GM19023 (cell line): ENCODE data around the gene CDK4.

Experiments used
- ATAC-seq: cut with Tn5 transposase; IDR thresholded peaks from one replicate; pipeline ENCODE4 v1.9.1; 2021; ENCODE audit warnings: mild to moderate bottlenecking, moderate library complexity; ENCODE audit not compliant: unreplicated experiment

CDK4 gene

DNA sequence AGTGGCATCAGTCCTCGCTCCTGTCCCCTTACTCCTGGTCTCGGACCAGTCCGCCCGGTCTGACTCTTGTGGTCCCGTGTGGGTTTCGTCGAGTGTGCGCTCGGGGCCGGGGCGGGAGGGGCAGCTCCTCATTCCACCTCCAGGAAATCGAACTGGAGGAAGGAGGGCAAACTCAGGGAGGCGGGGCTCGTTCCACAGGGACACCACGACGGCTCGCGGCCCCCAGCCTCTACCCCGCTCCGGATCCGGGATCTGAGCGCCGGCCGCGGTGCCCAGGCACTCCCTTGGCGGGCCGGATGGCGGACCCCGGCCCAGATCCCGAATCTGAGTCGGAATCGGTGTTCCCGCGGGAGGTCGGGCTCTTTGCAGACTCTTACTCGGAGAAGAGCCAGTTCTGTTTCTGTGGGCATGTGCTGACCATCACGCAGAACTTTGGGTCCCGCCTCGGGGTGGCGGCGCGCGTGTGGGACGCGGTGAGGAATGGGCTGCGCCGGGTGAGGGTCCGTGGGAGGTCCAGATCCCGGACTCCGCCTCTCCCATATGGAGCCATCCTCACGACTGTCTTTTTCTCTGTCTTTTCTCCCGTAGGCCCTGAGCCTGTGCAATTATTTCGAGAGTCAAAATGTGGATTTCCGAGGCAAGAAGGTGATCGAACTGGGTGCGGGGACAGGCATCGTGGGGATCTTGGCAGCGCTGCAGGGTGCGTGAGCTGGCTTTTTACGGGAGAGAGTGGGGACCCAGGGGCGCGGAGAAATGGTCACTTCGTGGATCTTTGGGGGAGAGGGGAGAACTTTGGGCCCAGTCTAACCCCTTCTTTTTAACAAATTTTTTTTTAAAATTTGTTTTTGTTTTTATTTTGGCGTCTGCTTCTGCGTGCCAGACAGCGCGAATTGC is 20.6 kb upstream of the CDK4 start, which contains the start of gene EEF1AKMT3:
TSS of gene EEF1AKMT3 (plus strand) at position 186 of the 894 bp plus-strand sequence. CDS start at position 297, 111 bp downstream.
- peak; percentile 25 for ATAC-seq

DNA sequence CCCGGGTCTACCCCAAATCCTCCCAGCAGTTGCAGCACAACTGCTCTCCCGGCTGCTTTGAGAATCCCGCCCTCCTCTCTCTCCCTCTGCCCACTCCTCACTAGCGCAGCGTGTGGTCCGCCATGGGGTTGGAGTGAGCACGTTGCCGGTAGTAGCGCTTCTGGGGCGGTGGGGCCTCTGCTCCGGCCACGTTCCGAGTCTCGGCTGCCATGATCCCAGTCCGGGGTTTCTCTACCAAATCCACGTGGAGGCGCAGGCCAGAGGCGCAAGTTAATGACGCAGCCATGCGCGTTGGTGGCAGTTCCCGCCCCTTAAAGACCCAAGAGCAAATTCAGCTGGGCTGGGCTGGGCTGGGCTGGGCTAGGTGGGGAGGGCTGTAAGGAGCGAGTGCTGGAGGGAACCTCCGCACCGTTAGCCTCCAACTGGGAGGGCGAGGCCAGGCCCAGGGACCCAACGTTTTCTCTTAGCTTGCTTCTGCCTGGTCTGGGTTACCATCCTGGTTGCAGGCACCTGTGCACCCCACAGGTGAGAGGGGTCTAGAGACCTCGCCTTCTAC is 19.8 kb upstream of the CDK4 start, which contains the start of gene METTL1:
TSS of gene METTL1 (minus strand) at position 233 of the 556 bp plus-strand sequence. CDS start at position 211, 22 bp downstream.
- peak; percentile 81 for ATAC-seq

DNA sequence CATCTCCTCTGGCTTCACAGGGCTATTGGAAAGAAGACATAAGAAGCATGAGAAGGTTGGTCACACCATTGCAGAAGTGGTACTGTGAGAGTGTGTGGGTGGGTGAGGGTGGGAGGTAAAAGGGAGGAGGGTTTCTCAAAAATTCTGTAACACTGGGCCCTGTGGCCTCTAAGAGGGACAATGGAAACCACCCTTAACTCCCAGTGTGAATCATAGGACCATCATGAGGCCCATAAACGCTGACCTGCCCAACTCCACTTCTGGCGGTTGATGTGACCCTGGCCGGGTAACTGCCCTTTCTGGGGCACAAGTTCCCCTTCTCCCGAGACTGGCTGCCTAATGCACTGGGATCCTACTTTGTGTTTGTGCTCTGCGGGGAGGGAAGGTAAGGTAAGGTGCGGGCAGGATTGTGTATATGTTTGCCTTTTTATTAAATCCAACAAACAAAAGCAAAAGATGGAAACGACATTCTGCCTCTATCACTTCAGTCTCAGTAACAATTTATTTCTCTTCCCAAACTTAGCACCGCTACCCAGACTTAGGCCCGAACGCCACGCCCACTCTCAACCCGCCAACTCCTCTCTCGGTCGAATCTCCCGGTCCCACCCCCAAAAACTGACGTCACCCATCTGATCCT is 19.2 kb upstream of the CDK4 start:
- ATAC-seq: peak; percentile 67

DNA sequence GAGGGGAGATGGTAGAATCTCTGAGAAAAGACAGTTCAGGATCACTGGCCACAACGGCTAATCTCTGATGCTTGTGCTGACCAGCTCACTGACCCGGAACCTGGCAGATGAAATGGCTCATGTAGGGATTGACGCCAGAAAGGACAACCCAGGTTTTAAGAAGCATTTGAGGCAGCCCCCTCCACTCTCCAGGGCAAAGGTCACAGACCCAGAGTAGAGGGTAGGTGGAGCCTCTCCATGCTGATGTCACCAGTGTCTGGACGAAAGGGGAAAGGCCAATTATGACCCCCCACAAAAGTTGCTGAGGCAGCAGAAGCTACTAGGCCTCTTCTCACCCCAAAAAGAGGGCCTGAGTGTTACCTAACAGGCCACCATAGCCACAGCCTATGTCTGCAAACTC is 18.6 kb upstream of the CDK4 start:
- ATAC-seq: no peak

DNA sequence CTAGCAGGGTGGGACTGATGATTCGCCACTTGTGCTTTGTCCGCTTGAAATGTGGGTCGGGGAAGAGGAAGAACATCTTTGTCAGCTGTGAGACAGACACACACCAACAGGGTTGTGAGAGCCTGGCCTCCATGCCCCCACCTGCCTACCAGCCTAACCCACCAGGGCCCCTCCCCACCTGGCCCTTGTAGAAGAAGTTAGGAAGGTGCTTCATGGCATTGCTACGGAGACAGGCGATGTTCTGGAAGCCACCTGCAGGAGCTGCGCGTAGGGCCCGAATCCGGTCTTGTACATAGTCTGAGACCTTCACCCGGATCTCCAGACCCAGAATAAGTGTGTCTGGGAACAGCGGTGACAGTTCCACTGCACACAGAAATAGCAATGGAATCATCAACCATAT is 17.5 kb upstream of the CDK4 start:
- ATAC-seq: no peak

DNA sequence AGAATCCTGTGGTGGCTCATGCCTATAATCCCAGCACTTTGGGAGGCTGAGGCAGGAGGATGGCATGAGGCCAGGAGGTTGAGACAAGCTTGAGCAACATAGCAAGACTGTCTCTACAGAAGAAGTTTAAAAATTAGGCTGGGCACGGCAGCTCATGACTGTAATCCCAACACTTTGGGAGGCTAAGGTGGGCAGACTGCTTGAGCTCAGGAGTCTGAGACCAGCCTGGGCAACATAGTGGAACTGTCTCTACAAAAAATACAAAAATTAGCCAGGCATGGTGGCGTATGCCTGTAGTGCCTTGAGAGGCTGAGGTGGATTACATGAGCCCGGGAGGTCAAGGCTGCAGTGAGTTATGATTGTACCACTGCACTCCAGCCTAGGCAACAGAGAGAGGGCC is 15.8 kb upstream of the CDK4 start:
- ATAC-seq: no peak

DNA sequence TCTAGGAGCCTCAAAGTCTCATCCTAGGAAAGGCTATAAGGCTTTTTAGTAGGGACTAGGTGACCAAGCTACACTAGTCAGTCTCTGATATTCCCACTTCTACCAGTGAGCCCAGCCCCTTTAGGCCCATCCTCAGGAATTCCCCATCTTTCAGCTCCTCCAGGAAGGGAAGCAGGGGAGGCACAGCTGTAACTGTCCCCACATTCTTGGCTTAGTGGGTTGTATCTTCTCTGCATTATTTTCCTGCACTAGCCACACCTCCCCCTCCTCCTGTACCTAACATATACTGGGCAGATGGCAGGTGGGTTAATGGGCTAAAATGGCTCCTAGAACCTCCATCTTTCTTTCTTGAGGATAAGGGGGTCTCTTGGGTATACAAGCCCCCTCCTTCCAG is 15.2 kb upstream of the CDK4 start:
- ATAC-seq: no peak

DNA sequence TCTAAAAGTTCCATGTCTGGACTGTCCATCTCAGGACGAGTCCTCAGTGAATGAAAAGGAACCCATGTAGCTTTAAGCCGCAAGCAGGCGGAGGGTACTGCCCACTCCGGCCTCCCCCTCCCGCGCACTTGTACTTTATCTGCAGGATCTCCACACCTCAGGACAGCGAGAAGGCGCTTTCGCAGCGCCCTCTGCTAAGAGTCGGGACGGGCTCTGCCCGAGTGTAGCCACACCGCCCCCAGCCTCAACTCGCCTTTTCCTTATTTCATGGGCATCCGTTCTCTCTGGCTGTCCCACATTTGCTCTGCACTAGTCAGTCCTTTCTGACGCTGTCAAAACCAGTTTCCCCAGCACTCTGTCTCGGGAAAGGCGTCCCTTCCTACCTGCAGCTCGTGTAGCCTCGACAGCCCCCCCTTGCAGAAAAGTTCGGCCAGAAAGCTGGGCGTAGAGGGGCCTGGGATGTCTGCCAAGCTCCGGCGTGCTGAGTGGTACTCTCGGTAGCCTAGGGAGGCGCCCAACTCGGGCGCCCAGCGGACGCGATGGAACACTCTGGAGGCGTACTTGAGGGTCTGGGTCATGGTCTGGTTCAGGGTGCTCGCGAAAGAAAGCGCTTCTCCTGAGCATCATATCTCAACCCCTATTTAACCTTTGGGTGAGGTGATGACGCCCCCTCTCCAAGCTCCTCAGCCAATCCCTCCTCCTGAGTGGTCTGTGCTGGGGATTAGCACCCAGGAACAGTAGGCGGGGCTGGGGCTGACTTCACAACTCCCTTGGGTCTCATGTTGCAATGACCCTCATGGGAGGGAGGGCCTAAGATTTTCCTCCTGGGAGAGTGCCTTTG is 14.6 kb upstream of the CDK4 start, which contains the start of gene CYP27B1:
TSS of gene CYP27B1 (minus strand) at position 615 of the 841 bp plus-strand sequence. CDS start at position 578, 37 bp downstream.
- no peak for ATAC-seq

DNA sequence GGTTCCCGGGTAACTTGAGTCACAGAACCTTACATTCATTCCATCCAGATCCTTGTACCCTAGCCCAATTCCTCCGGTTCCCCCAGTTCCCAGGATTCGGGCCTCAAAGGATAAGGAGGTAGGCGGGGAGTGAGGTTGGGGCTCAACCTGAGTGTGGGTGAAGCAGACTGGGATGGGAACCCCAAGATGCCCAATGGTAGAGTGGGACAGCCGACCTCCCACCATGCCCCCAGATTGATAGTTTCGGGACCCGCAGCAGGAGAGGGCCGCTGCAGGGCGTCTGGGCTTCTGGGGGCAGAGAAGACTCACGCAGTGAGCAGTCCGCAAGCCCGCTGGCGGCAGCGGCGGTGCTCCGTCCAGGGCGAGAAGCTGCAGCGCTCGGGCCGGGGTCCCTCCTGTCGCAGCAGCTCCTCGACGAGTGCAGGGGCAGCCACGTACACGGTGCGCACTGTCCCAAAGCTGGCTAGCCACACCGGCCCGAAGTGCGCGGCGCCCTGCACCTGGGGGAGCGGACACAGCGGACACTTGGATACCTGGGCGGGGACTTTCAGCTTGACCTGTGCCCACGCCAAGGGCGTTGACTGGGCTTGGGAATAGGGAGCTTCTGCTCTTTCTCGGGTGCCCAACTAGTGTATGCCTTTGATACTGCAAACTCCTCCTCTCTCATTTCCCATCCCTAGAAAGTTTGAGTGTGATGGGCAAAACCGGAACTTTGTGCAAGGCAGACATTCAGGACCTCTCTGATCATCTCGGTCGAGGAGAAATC is 13.8 kb upstream of the CDK4 start:
- ATAC-seq: no peak

DNA sequence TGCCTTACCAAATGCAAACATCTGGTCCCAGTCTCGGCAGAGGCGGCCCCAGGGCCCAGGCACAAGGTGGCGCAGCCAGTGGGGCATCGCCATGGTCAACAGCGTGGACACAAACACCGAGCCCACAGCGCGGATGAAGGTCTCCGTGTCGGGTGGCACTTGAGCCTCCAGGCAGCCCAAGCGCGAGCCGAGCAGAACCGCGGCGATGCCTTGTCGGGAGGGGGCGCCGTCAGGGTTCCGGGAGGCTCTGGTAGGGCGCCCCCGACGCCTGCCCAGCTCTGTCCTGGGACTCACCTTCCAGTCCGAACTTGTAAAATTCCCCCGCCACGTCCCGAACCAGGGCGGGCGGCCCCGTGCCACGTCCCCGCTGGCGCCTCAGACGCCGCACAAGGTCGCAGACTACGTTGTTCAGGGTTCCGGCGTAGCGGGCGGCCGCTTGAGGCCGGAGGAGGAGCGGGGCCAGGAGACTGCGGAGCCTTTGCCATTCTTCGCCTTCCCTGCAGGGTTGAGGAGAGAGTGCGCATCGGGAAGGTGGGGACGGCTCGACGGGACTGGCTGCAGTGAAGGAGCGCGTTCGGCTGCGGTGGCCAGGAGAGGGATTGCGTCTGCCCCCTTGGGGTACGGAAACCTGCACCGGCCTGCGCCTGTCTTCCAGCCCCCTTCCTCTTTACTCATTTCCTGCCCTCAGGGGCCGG is 13.0 kb upstream of the CDK4 start:
- peak; percentile 67 for ATAC-seq

DNA sequence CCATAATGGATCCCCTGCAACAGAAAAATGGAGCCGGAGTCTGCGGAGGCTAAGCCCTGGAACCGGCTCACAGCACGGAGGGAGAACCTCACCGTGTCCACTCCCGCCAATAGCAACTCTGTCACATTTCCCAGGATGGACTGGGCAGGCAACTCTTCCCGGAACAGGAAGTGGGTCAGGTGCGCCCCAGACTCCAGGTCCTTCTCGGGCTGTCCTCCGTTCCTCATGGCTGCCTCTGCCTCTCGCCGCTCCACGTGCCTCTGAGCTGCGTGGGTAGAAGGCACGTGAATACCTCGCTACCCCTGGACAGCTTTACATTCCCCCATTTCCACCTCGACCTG is 12.5 kb upstream of the CDK4 start:
- ATAC-seq: peak; percentile 8

DNA sequence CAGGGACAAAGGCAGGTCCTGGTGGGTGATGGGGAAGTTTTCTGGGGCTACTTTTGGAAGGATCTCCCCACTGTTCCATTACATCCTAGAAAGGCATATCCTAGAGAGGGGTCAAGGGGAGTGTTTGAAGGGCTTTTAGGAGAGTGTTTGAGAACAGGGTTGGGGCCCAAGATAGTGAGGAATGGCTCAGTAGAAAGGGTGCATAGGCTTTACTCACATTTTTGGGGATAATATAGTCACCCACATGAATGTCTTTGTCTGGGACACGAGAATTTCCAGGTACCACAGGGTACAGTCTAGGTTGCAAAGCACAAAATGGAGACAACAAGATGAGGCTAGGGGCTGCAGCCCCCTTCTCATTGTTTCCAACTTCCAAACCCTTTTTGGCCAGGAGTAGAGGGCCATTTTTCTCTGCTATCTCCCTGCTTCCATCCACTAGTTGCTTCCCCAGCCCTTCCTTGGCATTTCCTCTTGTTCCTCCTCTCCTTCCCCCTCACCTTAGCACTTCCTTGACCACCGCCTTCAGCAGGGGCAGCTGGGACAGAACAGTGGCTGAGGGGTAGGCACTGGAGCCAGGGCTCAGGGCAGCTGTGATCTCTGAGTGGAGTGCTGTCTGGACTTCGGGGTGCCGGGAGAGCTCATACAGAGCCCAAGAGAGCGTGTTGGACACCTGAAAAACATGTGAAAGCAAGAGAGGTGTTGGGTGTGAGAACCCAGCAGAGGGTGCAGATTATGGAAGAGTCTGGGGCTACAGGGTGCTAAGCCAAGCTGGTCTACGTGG is 12.0 kb upstream of the CDK4 start:
- no peak for ATAC-seq

DNA sequence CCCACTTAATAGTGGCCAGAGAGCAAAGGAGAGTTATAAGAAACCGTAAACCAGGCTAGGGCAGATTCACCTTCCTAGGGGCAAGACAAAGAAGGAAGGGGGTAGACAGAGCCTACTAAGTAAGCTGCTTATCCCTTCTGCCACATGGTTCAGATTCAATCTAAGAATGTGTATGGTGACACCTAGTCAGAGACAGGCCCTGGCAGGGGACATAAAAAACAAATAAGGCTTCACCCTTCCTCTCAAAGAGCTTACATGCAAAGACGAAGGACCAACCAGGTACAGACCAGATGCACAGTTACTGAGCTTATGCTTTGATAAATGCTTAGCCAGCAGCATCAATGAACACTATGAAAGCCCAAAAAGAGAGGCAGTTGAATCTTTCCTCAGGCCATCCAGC is 10.4 kb upstream of the CDK4 start:
- ATAC-seq: no peak

DNA sequence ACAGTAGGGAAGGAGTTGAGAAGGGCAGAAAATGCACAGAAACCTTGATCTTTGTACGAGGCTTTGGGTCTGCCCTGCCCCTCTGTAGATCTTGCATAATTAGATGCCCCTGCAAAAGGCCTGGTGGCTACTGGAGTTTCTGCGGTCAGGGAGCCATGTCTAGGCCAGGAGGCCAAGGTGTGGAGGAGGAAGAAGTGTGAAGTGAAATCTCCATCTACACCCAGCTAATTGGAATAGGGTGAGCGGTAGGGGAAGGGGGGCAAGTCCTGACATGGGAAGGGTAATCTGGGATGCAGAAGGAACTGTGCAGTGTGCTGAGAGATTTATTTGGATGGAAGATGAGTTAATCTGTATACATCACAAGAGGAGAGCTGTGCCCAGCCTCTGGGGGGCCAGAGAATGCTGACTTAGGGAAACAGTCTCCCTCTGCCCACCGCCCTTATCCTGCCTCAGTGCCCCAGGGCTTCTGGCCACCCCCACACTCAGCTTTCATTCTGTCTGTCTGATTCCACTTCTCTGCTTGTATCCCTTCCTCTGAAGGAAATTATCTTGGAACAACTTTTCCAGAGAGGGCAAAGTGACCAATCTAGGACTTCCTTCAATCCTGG is 9.4 kb upstream of the CDK4 start:
- ATAC-seq: no peak

DNA sequence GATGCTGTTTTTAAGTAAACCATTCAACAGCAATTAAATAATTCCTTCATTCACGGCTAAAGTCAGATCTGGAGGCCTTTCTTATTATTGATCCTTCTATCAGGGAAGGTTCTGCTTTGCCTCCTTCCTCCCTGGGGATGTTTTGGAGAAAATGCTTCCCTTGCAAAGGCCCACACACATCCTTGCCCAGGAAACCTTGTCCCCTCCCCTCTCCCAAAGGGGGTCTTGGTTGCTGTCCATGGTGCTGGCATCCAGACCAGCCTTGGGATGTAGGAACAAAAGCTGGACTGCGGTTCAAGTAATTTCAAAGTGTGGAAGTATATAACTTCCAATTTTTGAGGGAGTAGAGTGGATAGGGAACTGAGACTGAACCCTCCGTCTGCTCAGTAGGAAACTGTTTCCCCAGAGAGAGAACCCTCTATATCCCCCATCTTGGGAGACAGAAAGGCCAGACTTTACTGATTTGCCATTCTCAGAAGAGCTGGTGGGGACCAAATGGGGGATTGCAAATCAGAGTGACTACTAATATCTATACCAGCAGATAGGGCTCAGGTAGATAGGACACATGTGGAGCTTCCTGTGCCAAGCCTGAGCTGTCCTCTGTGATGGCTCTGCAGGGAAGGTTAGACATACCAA is 8.4 kb upstream of the CDK4 start:
- no peak for ATAC-seq

DNA sequence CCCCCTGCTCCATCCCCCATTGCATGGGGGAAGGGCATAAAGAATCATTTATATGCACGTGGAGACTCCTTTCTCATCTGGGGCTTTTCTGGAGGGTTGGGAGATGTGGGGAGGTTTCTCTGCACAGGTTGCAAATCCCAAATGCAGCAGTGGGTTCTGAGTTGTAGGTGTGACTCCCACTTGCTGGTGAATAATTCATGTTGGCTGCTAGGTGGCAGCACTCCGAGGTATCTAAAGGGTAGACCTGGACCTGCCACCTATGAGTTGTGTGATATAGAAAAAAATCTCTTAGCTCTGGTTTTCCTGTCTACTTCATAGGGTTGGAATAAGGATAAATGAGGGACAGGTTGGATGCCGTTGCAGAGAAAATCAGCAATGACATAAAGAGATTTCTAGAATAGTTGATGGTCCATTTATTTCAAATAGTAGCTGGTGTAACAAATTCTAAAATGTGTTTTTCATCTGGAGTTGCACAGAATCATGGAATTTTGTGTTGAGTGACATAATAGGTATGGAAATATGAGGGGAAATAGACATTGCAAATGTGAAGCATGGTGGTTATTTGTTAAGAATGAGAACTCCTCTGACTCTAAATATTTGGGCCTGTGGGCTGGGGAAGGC is 7.4 kb upstream of the CDK4 start:
- no peak for ATAC-seq

DNA sequence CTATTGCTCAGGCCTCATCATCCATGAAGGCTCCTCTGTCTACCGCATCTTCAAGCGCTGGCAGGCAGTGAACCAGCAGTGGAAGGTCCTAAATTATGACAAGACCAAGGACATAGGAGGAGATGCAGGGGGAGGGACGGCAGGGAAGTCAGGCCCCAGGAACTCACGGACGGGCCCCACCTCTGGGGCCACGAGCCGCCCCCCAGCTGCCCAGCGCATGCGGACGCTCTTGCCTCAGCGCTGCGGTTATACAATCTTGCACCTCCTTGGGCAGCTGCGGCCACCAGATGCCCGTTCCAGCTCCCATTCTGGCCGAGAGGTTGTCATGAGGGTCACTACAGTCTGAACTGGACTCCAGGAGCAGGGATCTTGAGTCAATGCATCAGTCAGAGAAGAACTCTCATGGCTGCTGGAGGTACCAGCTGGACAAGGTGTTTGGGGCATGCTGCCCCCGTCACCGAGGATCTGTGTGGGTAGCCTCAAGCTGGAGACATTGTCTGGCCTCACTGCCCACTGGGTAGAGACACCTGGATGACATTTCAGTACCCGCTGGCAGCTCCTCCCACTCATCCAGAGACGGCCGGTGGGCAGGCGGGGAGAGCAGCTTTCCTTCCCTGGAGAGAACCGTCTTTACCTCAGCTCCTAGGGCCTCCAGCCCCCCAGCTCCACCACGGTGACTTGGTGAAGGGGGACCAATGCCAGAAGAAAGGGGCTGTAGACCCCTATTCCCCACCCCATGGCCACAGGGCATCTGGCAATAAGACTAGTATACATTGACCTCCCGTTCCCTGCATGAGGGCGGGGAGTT is 6.6 kb upstream of the CDK4 start:
- ATAC-seq: no peak
